Measurements from ENCODE around the gene MRPL20. TPM values are rescaled to one million over a fixed set of nuclear protein-coding genes. Genes with fewer than 3 reads are reported as not detected.
A peak's percentile ranks its signal among the peaks of the same experiment; 100 is the strongest.

MRPL20 gene
- total and polyA plus RNA-seq, 9 of the 15 experiments (the other 6 are each of a cell fraction or from before 2014, with no cell fraction given): 180 to 671 (median 229) TPM

- TF ChIP-seq, protein P1, sequence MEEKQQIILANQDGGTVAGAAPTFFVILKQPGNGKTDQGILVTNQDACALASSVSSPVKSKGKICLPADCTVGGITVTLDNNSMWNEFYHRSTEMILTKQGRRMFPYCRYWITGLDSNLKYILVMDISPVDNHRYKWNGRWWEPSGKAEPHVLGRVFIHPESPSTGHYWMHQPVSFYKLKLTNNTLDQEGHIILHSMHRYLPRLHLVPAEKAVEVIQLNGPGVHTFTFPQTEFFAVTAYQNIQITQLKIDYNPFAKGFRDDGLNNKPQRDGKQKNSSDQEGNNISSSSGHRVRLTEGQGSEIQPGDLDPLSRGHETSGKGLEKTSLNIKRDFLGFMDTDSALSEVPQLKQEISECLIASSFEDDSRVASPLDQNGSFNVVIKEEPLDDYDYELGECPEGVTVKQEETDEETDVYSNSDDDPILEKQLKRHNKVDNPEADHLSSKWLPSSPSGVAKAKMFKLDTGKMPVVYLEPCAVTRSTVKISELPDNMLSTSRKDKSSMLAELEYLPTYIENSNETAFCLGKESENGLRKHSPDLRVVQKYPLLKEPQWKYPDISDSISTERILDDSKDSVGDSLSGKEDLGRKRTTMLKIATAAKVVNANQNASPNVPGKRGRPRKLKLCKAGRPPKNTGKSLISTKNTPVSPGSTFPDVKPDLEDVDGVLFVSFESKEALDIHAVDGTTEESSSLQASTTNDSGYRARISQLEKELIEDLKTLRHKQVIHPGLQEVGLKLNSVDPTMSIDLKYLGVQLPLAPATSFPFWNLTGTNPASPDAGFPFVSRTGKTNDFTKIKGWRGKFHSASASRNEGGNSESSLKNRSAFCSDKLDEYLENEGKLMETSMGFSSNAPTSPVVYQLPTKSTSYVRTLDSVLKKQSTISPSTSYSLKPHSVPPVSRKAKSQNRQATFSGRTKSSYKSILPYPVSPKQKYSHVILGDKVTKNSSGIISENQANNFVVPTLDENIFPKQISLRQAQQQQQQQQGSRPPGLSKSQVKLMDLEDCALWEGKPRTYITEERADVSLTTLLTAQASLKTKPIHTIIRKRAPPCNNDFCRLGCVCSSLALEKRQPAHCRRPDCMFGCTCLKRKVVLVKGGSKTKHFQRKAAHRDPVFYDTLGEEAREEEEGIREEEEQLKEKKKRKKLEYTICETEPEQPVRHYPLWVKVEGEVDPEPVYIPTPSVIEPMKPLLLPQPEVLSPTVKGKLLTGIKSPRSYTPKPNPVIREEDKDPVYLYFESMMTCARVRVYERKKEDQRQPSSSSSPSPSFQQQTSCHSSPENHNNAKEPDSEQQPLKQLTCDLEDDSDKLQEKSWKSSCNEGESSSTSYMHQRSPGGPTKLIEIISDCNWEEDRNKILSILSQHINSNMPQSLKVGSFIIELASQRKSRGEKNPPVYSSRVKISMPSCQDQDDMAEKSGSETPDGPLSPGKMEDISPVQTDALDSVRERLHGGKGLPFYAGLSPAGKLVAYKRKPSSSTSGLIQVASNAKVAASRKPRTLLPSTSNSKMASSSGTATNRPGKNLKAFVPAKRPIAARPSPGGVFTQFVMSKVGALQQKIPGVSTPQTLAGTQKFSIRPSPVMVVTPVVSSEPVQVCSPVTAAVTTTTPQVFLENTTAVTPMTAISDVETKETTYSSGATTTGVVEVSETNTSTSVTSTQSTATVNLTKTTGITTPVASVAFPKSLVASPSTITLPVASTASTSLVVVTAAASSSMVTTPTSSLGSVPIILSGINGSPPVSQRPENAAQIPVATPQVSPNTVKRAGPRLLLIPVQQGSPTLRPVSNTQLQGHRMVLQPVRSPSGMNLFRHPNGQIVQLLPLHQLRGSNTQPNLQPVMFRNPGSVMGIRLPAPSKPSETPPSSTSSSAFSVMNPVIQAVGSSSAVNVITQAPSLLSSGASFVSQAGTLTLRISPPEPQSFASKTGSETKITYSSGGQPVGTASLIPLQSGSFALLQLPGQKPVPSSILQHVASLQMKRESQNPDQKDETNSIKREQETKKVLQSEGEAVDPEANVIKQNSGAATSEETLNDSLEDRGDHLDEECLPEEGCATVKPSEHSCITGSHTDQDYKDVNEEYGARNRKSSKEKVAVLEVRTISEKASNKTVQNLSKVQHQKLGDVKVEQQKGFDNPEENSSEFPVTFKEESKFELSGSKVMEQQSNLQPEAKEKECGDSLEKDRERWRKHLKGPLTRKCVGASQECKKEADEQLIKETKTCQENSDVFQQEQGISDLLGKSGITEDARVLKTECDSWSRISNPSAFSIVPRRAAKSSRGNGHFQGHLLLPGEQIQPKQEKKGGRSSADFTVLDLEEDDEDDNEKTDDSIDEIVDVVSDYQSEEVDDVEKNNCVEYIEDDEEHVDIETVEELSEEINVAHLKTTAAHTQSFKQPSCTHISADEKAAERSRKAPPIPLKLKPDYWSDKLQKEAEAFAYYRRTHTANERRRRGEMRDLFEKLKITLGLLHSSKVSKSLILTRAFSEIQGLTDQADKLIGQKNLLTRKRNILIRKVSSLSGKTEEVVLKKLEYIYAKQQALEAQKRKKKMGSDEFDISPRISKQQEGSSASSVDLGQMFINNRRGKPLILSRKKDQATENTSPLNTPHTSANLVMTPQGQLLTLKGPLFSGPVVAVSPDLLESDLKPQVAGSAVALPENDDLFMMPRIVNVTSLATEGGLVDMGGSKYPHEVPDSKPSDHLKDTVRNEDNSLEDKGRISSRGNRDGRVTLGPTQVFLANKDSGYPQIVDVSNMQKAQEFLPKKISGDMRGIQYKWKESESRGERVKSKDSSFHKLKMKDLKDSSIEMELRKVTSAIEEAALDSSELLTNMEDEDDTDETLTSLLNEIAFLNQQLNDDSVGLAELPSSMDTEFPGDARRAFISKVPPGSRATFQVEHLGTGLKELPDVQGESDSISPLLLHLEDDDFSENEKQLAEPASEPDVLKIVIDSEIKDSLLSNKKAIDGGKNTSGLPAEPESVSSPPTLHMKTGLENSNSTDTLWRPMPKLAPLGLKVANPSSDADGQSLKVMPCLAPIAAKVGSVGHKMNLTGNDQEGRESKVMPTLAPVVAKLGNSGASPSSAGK (IDR thresholded peaks at IDR 0.05): no peak
- TF ChIP-seq ATF6 (CRISPR knock-in tag; IDR thresholded peaks at IDR 0.05) (0 out of 2 replicates have a peak, but pooled peaks have one; percentile 12), POLR2G (IDR thresholded peaks at IDR 0.05; ENCODE audit: low read depth, low read length) (peak; percentile 95), ZNF253 (CRISPR knock-in tag; conservative IDR thresholded peaks at IDR 0.05) (no peak), MAFK (IDR thresholded peaks at IDR 0.05; ENCODE audit: low read length) (0 out of 2 replicates have a peak, but pooled peaks have one; percentile 20), NR4A1 (CRISPR knock-in tag; IDR thresholded peaks at IDR 0.05) (no peak), NR4A1 (tag; IDR thresholded peaks at IDR 0.05) (peak; percentile 89; the same call in 1 of the 2 replicates), DIDO1 (tag; IDR thresholded peaks at IDR 0.05; ENCODE audit: low read depth) (peak; percentile 93), SMAD3 (CRISPR knock-in tag; conservative IDR thresholded peaks at IDR 0.05) (peak; percentile 92), IRF1 (CRISPR knock-in tag; IDR thresholded peaks at IDR 0.05; ENCODE audit: borderline replicate concordance) (no peak), RAD51 (IDR thresholded peaks at IDR 0.05; ENCODE audit: borderline replicate concordance, low read depth) (peak; percentile 35; the same call in 1 of the 2 replicates), TEAD4 (IDR thresholded peaks at IDR 0.05; ENCODE audit: low read length) (peak; percentile 57; the same call in 1 of the 2 replicates), TEAD4 (CRISPR knock-in tag; IDR thresholded peaks at IDR 0.05; ENCODE audit: borderline replicate concordance) (no peak), ZNF668 (CRISPR knock-in tag; IDR thresholded peaks at IDR 0.05) (no peak)
Observed at GRCh38 chr1:1374929-1375662, 32.0 kb downstream of the MRPL20 start, which contains the start of gene AURKAIP1 (continued).
